Measurements from ENCODE around the gene NBEAL2. TPM values are rescaled to one million over a fixed set of nuclear protein-coding genes. Genes with fewer than 3 reads are reported as not detected.

The NBEAL2 gene
- total RNA-seq, 6 experiments from 2014 or later = 8.9 to 11.7 (median 10.8) TPM

DNA sequence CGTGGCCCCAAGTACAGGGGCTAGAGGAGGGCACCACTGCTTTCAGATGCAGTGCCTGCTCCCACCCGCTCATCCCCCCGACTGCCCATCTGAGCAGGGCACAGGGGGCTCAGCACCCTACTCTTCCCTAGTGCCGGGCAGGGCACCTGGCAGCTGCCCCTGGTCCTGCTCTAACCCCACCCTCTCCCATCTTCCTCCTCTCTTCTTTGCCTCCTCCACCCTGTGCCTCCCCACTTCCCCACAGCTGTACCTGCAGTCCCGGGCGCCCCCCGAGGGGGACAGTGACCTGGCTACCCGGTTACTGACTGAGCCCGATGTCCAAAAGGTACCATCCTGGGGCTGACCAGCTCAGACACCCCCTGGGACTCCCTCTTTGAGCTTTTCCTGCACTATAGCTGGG, 12.8 kb downstream of the NBEAL2 start:
- intact Hi-C loops (cut with DNase I) = loop anchor here (10.0 kb wide), 1 partner anchor 67 kb away; no protein-coding TSS in a partner anchor
- no peak for ATAC-seq
- WGBS (ENCODE audit: insufficient coverage, low coverage, low lambda C conversion rate, missing lambda C conversion rate) = 98% methylated on average over 7 of the region's 9 CpGs
- no peak for DNase-seq
- no peaks in the 10 kb centered on the region for H3K9me3 ChIP-seq
- no peak overlapping the region for H3K27ac ChIP-seq
- TF ChIP-seq CTCF (IDR thresholded peaks at IDR 0.05) (no peak), POLR2A (IDR thresholded peaks at IDR 0.05) (no peak)
- H3K4me3 ChIP-seq = no peak overlapping the region
- no peaks in the 10 kb centered on the region for H3K4me1 ChIP-seq
- H3K36me3 ChIP-seq = no peaks in the 10 kb centered on the region
- H3K27me3 ChIP-seq = no peaks in the 10 kb centered on the region

GRCh38 chr3:46993292-46993691, 13.8 kb downstream of the NBEAL2 start:
- intact Hi-C loops (cut with DNase I) = loop anchor here (10.0 kb wide), 1 partner anchor 68 kb away; no protein-coding TSS in a partner anchor
- no peaks in the 10 kb centered on the region for H3K36me3 ChIP-seq

DNA sequence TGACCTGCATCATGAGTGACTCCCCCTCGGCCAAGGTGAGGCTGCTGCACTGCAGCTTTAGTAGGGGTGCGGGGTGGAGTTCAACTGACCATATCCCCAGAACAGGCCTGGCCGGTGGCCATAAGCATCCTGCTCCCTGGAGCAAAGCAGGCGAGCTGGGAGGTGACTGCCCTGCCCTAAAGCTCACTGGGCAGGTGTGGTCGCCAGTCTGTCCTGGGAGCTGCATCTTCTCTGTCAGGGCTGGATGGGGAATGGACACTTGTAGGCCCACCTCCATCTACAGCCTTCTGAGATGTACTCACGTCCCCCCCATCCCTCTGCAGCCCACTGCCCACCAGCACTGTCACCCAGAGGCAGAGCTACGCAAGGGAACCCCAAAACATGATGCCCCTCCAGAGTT, 14.5 kb downstream of the NBEAL2 start:
- WGBS (ENCODE audit: insufficient coverage, low coverage, low lambda C conversion rate, missing lambda C conversion rate) = 92% methylated on average over 2 of the region's 7 CpGs
- Histone ChIP-seq H3K27ac (no peak overlapping the region), H3K4me1 (peaks cover 0 to 4% (median 0%) of the 10 kb centered on the region in 4 donors), H3K9me3 (no peaks in the 10 kb centered on the region), H3K27me3 (no peaks in the 10 kb centered on the region), H3K36me3 (no peaks in the 10 kb centered on the region), H3K4me3 (no peak overlapping the region)
- no peak for TF ChIP-seq CTCF (IDR thresholded peaks at IDR 0.05)
- TF ChIP-seq POLR2A (IDR thresholded peaks at IDR 0.05) = no peak
- no peak for DNase-seq
- ATAC-seq = no peak
- intact Hi-C loops (cut with DNase I) = loop anchor here (10.0 kb wide), 1 partner anchor 69 kb away; no protein-coding TSS in a partner anchor

More at GRCh38 chr3:46993292-46993691, 13.8 kb downstream of the NBEAL2 start:
- Histone ChIP-seq H3K27ac (no peak overlapping the region), H3K9me3 (no peaks in the 10 kb centered on the region), H3K27me3 (no peaks in the 10 kb centered on the region), H3K4me1 (peaks cover 0 to 4% (median 0%) of the 10 kb centered on the region in 4 donors), H3K4me3 (no peak overlapping the region)
- DNase-seq = no peak
- TF ChIP-seq POLR2A (IDR thresholded peaks at IDR 0.05) = no peak
- no peak for TF ChIP-seq CTCF (IDR thresholded peaks at IDR 0.05)
- 100% methylated on average over 1 of the region's 2 CpGs for WGBS (ENCODE audit: insufficient coverage, low coverage, low lambda C conversion rate, missing lambda C conversion rate)
- ATAC-seq = no peak

- H3K4me1 ChIP-seq = peaks cover 0 to 4% (median 0%) of the 10 kb centered on the region in 4 donors
- ATAC-seq = no peak
- 90% methylated on average over 4 of the region's 29 CpGs for WGBS (ENCODE audit: insufficient coverage, low coverage, low lambda C conversion rate, missing lambda C conversion rate)
- H3K9me3 ChIP-seq = no peaks in the 10 kb centered on the region
- intact Hi-C loops (cut with DNase I) = loop anchor here (10.0 kb wide), 1 partner anchor 70 kb away; no protein-coding TSS in a partner anchor
- H3K27ac ChIP-seq = no peak overlapping the region
- no peak overlapping the region for H3K4me3 ChIP-seq
- H3K27me3 ChIP-seq = no peaks in the 10 kb centered on the region
- H3K36me3 ChIP-seq = peaks cover 0 to under 1% (median 0%) of the 10 kb centered on the region in 4 donors
- TF ChIP-seq POLR2A (IDR thresholded peaks at IDR 0.05) = no peak
- no peak for TF ChIP-seq CTCF (IDR thresholded peaks at IDR 0.05)
- DNase-seq = peak in 2 of 3 donors; percentile 18 to 45
Measured at GRCh38 chr3:46994801-46995731, 15.6 kb downstream of the NBEAL2 start.

Measured in right lobe of liver (tissue), 6 donors.